GM23338 (cell line): ENCODE measurements around the gene NTRK3. TPM values are rescaled to one million over a fixed set of nuclear protein-coding genes. Genes with fewer than 3 reads are reported as not detected.

Experiments used
- ATAC-seq: fragments of 200-7000 bp; cut with Tn5 transposase; 3 replicates; pipeline ENCODE4 v1.9.1; 2020
- DNase-seq: peaks from one replicate; pipeline ENCODE4 v3.0.0-alpha.2; 2015; ENCODE audit warnings: low spot score
- H2AFZ ChIP-seq: fragments of 200-600 bp; sonication (generic); 2 replicates; pipeline ENCODE4 v1.8.0; 2016; ENCODE audit warnings: antibody characterized with exemption, mild to moderate bottlenecking, moderate library complexity
- H3F3A ChIP-seq: fragments of 200-600 bp; sonication (generic); replicated peaks from 2 replicates; pipeline ENCODE4 v1.8.0; 2017; ENCODE audit warnings: antibody characterized with exemption, mixed run types, low read depth
- H3K27ac ChIP-seq: fragments of 200-600 bp; sonication (generic); 2 replicates; pipeline ENCODE4 v1.6.1; 2016; ENCODE audit warnings: low read depth
- H3K27me3 ChIP-seq: fragments of 200-600 bp; sonication (generic); 2 replicates; pipeline ENCODE4 v1.8.0; 2016; ENCODE audit warnings: mild to moderate bottlenecking, mixed run types, moderate library complexity; ENCODE audit not compliant: insufficient read depth
- H3K36me3 ChIP-seq: fragments of 200-600 bp; sonication (generic); 2 replicates; pipeline ENCODE4 v1.8.0; 2016; ENCODE audit warnings: mild to moderate bottlenecking; ENCODE audit not compliant: insufficient read depth
- H3K4me1 ChIP-seq: fragments of 200-600 bp; sonication (generic); 2 replicates; pipeline ENCODE4 v1.8.0; 2016; ENCODE audit warnings: mild to moderate bottlenecking, moderate library complexity; ENCODE audit not compliant: insufficient read depth
- H3K4me2 ChIP-seq: fragments of 200-600 bp; sonication (generic); 2 replicates; pipeline ENCODE4 v1.7.1; 2017; ENCODE audit warnings: mixed run types
- H3K4me3 ChIP-seq: fragments of 200-600 bp; sonication (generic); 2 replicates; pipeline ENCODE4 v1.6.1; 2016; ENCODE audit warnings: mixed run types
- H3K79me2 ChIP-seq: fragments of 200-600 bp; sonication (generic); replicated peaks from 2 replicates; pipeline ENCODE4 v1.8.0; 2017; ENCODE audit warnings: mild to moderate bottlenecking; ENCODE audit not compliant: insufficient read depth
- H3K9me2 ChIP-seq: fragments of 200-600 bp; sonication (generic); 2 replicates; pipeline ENCODE4 v1.8.0; 2017; ENCODE audit not compliant: insufficient read depth
- H4K20me1 ChIP-seq: fragments of 200-600 bp; sonication (generic); replicated peaks from 2 replicates; pipeline ENCODE4 v1.8.0; 2017; ENCODE audit warnings: mild to moderate bottlenecking; ENCODE audit not compliant: insufficient read depth
- H3K27ac Mint-ChIP-seq: 2 replicates; pipeline ENCODE4 v1.8.0; 2020; ENCODE audit warnings: inconsistent platforms, mild to moderate bottlenecking, moderate library complexity, mixed read lengths
- H3K27me3 Mint-ChIP-seq: 3 replicates; pipeline ENCODE4 v1.8.0; 2022; ENCODE audit warnings: low read depth, mild to moderate bottlenecking, moderate library complexity, mixed read lengths, inconsistent platforms; ENCODE audit not compliant: insufficient read depth, poor library complexity
- H3K36me3 Mint-ChIP-seq: 3 replicates; pipeline ENCODE4 v1.8.0; 2021; ENCODE audit warnings: low read depth, mild to moderate bottlenecking, inconsistent platforms, moderate library complexity, mixed read lengths
- H3K4me1 Mint-ChIP-seq: 3 replicates; pipeline ENCODE4 v1.8.0; 2020; ENCODE audit warnings: mild to moderate bottlenecking, inconsistent platforms, mixed read lengths
- H3K4me3 Mint-ChIP-seq: 3 replicates; pipeline ENCODE4 v1.8.0; 2021; ENCODE audit warnings: moderate library complexity, mild to moderate bottlenecking, inconsistent platforms, mixed read lengths
- H3K9me3 Mint-ChIP-seq: 3 replicates; pipeline ENCODE4 v1.8.0; 2020; ENCODE audit warnings: moderate library complexity, mild to moderate bottlenecking, inconsistent platforms, mixed read lengths
- CREB1 ChIP-seq: fragments of 250-450 bp; sonication (Bioruptor Pico); IDR thresholded peaks from 2 replicates; pipeline ENCODE4 v1.5.0; 2020; ENCODE audit warnings: low read depth, mild to moderate bottlenecking, moderate library complexity
- ETS1 ChIP-seq: IDR thresholded peaks from 2 replicates; pipeline ENCODE4 v1.6.1; 2016; ENCODE audit warnings: antibody characterized with exemption
- EZH2 ChIP-seq: fragments of 200-600 bp; sonication (generic); IDR thresholded peaks from one replicate; pipeline ENCODE4 v1.8.0; 2017; ENCODE audit warnings: antibody characterized with exemption, mild to moderate bottlenecking, low read depth; ENCODE audit not compliant: unreplicated experiment
- JUNB ChIP-seq: IDR thresholded peaks from one replicate; pipeline ENCODE4 v1.6.1; 2016; ENCODE audit warnings: antibody characterized with exemption; ENCODE audit not compliant: unreplicated experiment
- NANOG ChIP-seq: IDR thresholded peaks from 2 replicates; pipeline ENCODE4 v1.6.1; 2016; ENCODE audit warnings: antibody characterized with exemption, borderline replicate concordance
- ZNF114 ChIP-seq: fragments of 250-450 bp; sonication (Bioruptor Pico); IDR thresholded peaks from 2 replicates; pipeline ENCODE4 v1.5.0; 2020; ENCODE audit warnings: mild to moderate bottlenecking, moderate library complexity
- ZNF331 ChIP-seq: fragments of 250-450 bp; sonication (Bioruptor Pico); IDR thresholded peaks from 2 replicates; pipeline ENCODE4 v1.5.0; 2020; ENCODE audit warnings: low read depth, mild to moderate bottlenecking, moderate library complexity
- ZNF462 ChIP-seq: fragments of 250-450 bp; sonication (Bioruptor Pico); IDR thresholded peaks from 2 replicates; pipeline ENCODE4 v1.5.0; 2020; ENCODE audit warnings: mild to moderate bottlenecking, moderate library complexity
- polyA plus RNA-seq: library from polyadenylated mRNA; unstranded; fragments of >200 nt; fragmentation: Nextera tagmentation; extraction: Ambion mirVana; gene quantifications from 2 replicates; pipeline ENCODE4 v1.2.1, GENCODE V29; 2016
- total RNA-seq: library from RNA; depleted of rRNA; stranded (reverse); fragments of >200 nt; shearing (Covaris generic); gene quantifications from 2 replicates; pipeline ENCODE4 v1.2.3, GENCODE V29; 2014

NTRK3 gene
- total and polyA plus RNA-seq, 2 experiments from 2014 or later = 3.1 to 5.3 TPM

GRCh38 chr15:88118741-88119140 lies 137.8 kb downstream of the NTRK3 start (continued):
- no peak for TF ChIP-seq ZNF462
- no peak for TF ChIP-seq JUNB
- TF ChIP-seq NANOG = no peak
- TF ChIP-seq ZNF114 (CRISPR knock-in tag) = no peak
- TF ChIP-seq CREB1 (CRISPR knock-in tag) = no peak
- no peak for TF ChIP-seq EZH2
- no peak for TF ChIP-seq ZNF331
- no peak for TF ChIP-seq ETS1

GRCh38 chr15:88118035-88118434 lies 138.5 kb downstream of the NTRK3 start:
- Mint-ChIP-seq H3K9me3 (no peaks in the 10 kb centered on the region), H3K27ac (no peak overlapping the region), H3K4me3 (no peak overlapping the region), H3K4me1 (peaks cover 21% of the 10 kb centered on the region), H3K36me3 (no peaks in the 10 kb centered on the region), H3K27me3 (peaks cover 2% of the 10 kb centered on the region)
- no peak for DNase-seq
- Histone ChIP-seq H3K4me2 (no peak overlapping the region), H3K27me3 (no peaks in the 10 kb centered on the region), H3K36me3 (no peaks in the 10 kb centered on the region), H3K27ac (no peak overlapping the region), H3F3A (no peaks in the 10 kb centered on the region), H2AFZ (no peak overlapping the region), H3K4me3 (no peak overlapping the region), H3K9me2 (no peaks in the 10 kb centered on the region), H4K20me1 (no peaks in the 10 kb centered on the region), H3K79me2 (no peaks in the 10 kb centered on the region), H3K4me1 (peaks cover 13% of the 10 kb centered on the region; the same call in 1 of the 2 replicates)
- ATAC-seq = no peak
- TF ChIP-seq ZNF114 (CRISPR knock-in tag) = no peak
- TF ChIP-seq NANOG = no peak
- no peak for TF ChIP-seq ZNF462
- no peak for TF ChIP-seq JUNB
- no peak for TF ChIP-seq CREB1 (CRISPR knock-in tag)
- TF ChIP-seq ZNF331 = no peak
